H9 (cell line): ENCODE measurements around the gene THEM5. TPM values are rescaled to one million over a fixed set of nuclear protein-coding genes. Genes with fewer than 3 reads are reported as not detected.
A peak's percentile ranks its signal among the peaks of the same experiment; 100 is the strongest.

ENCODE experiments used
- DNase-seq: peaks from one replicate; pipeline ENCODE4 v3.0.0-alpha.2; 2017
- H2AFZ ChIP-seq: one replicate; pipeline ENCODE4 v1.6.1; 2013; ENCODE audit warnings: mild to moderate bottlenecking, low read length, control low read depth, moderate library complexity
- H2AK5ac ChIP-seq: 2 replicates; pipeline ENCODE4 v1.6.1; 2013; ENCODE audit warnings: low read length, control low read depth, mixed read lengths; ENCODE audit not compliant: insufficient read length
- H2BK120ac ChIP-seq: one replicate; pipeline ENCODE4 v1.6.1; 2013; ENCODE audit warnings: low read depth, mild to moderate bottlenecking, low read length, control low read depth, inconsistent platforms; ENCODE audit not compliant: poor library complexity, severe bottlenecking
- H2BK12ac ChIP-seq: 2 replicates; pipeline ENCODE4 v1.6.1; 2013; ENCODE audit warnings: low read length, control low read depth, mixed read lengths, low read depth; ENCODE audit not compliant: insufficient read length
- H2BK15ac ChIP-seq: 2 replicates; pipeline ENCODE4 v1.6.1; 2013; ENCODE audit warnings: low read depth, low read length, control low read depth
- H2BK20ac ChIP-seq: one replicate; pipeline ENCODE4 v1.6.1; 2013; ENCODE audit warnings: low read depth, mild to moderate bottlenecking, low read length, control low read depth, inconsistent platforms; ENCODE audit not compliant: poor library complexity, severe bottlenecking
- H2BK5ac ChIP-seq: 2 replicates; pipeline ENCODE4 v1.6.1; 2013; ENCODE audit warnings: low read length, control low read depth, mixed read lengths; ENCODE audit not compliant: insufficient read length
- H3K14ac ChIP-seq: 2 replicates; pipeline ENCODE4 v1.6.1; 2013; ENCODE audit warnings: low read length, control low read depth; ENCODE audit not compliant: insufficient read depth
- H3K18ac ChIP-seq: 2 replicates; pipeline ENCODE4 v1.6.1; 2013; ENCODE audit warnings: low read depth, mild to moderate bottlenecking, mixed read lengths, low read length, control low read depth; ENCODE audit not compliant: insufficient read length
- H3K23ac ChIP-seq: 2 replicates; pipeline ENCODE4 v1.6.1; 2013; ENCODE audit warnings: low read length, control low read depth, mixed read lengths, low read depth; ENCODE audit not compliant: insufficient read length
- H3K23me2 ChIP-seq: 2 replicates; pipeline ENCODE4 v1.6.1; 2013; ENCODE audit warnings: low read depth, mild to moderate bottlenecking, mixed read lengths, low read length, control low read depth; ENCODE audit not compliant: insufficient read length, poor library complexity, severe bottlenecking
- H3K27ac ChIP-seq: 2 replicates; pipeline ENCODE4 v1.5.1; 2013; ENCODE audit warnings: low read length, control low read depth, mixed read lengths, low read depth; ENCODE audit not compliant: insufficient read length
- H3K27me3 ChIP-seq: 2 replicates; pipeline ENCODE4 v1.6.1; 2013; ENCODE audit warnings: low read length, control low read depth, inconsistent platforms; ENCODE audit not compliant: insufficient read depth
- H3K4ac ChIP-seq: 2 replicates; pipeline ENCODE4 v1.6.1; 2013; ENCODE audit warnings: low read depth, mild to moderate bottlenecking, control low read depth, inconsistent platforms, low read length, moderate library complexity
- H3K4me1 ChIP-seq: 2 replicates; pipeline ENCODE4 v1.6.1; 2013; ENCODE audit warnings: low read length, control low read depth, inconsistent platforms; ENCODE audit not compliant: insufficient read depth
- H3K4me2 ChIP-seq: 2 replicates; pipeline ENCODE4 v1.6.1; 2013; ENCODE audit warnings: low read length, control low read depth, mixed read lengths; ENCODE audit not compliant: insufficient read length, insufficient read depth
- H3K56ac ChIP-seq: 2 replicates; pipeline ENCODE4 v1.6.1; 2013; ENCODE audit warnings: low read depth, mild to moderate bottlenecking, mixed read lengths, low read length, control low read depth; ENCODE audit not compliant: insufficient read length
- H3K79me1 ChIP-seq: 2 replicates; pipeline ENCODE4 v1.6.1; 2013; ENCODE audit warnings: low read depth, mild to moderate bottlenecking, moderate library complexity, low read length, control low read depth, inconsistent platforms; ENCODE audit not compliant: insufficient read depth, poor library complexity, severe bottlenecking
- H3K79me2 ChIP-seq: 2 replicates; pipeline ENCODE4 v1.6.1; 2013; ENCODE audit warnings: low read length, control low read depth, inconsistent platforms; ENCODE audit not compliant: insufficient read depth
- H3K9ac ChIP-seq: 2 replicates; pipeline ENCODE4 v1.6.1; 2013; ENCODE audit warnings: low read length, control low read depth, mixed read lengths; ENCODE audit not compliant: insufficient read length; ENCODE audit errors: extremely low read depth
- H3K9me3 ChIP-seq: one replicate; pipeline ENCODE4 v1.6.1; 2013; ENCODE audit warnings: low read depth, low read length, inconsistent platforms; ENCODE audit not compliant: control insufficient read depth
- H3T11ph ChIP-seq: one replicate; pipeline ENCODE4 v1.6.1; 2013; ENCODE audit warnings: mild to moderate bottlenecking, low read length, control low read depth, inconsistent platforms
- H4K20me1 ChIP-seq: one replicate; pipeline ENCODE4 v1.6.1; 2013; ENCODE audit not compliant: control insufficient read depth, insufficient read length, insufficient read depth
- H4K5ac ChIP-seq: 2 replicates; pipeline ENCODE4 v1.6.1; 2013; ENCODE audit warnings: low read depth, mild to moderate bottlenecking, mixed read lengths, low read length, control low read depth; ENCODE audit not compliant: insufficient read length
- H4K8ac ChIP-seq: replicated peaks from 2 replicates; pipeline ENCODE4 v1.6.1; 2013; ENCODE audit warnings: low read length, control low read depth, mixed read lengths, low read depth; ENCODE audit not compliant: insufficient read length
- H4K91ac ChIP-seq: 2 replicates; pipeline ENCODE4 v1.6.1; 2013; ENCODE audit warnings: low read depth, mild to moderate bottlenecking, moderate library complexity, mixed read lengths, low read length, control low read depth; ENCODE audit not compliant: insufficient read length
- H3K27ac Mint-ChIP-seq, 3 experiments: 2 replicates in 2 of 3; 3 replicates in 1 of 3; pipeline ENCODE4 v1.8.0; 2020 to 2021; ENCODE audit warnings: mixed read lengths in 3 of 3, mild to moderate bottlenecking in 1 of 3, moderate library complexity in 1 of 3
- H3K27me3 Mint-ChIP-seq: 2 replicates; pipeline ENCODE4 v1.8.0; 2021; ENCODE audit warnings: low read depth, mild to moderate bottlenecking, moderate library complexity, mixed read lengths
- H3K36me3 Mint-ChIP-seq, 3 experiments: 2 replicates in 2 of 3; 3 replicates in 1 of 3; pipeline ENCODE4 v1.8.0; 2020 to 2021; ENCODE audit warnings: low read depth in 3 of 3, mixed read lengths in 3 of 3; ENCODE audit not compliant: insufficient read depth in 1 of 3
- H3K4me1 Mint-ChIP-seq, 2 experiments: 2 replicates each; pipeline ENCODE4 v1.8.0; 2020; ENCODE audit warnings: mixed read lengths in 2 of 2
- H3K4me3 Mint-ChIP-seq, 2 experiments: 2 replicates in 1 of 2; 3 replicates in 1 of 2; pipeline ENCODE4 v1.8.0; 2020 to 2021; ENCODE audit warnings: mild to moderate bottlenecking in 2 of 2, mixed read lengths in 2 of 2, moderate library complexity in 1 of 2
- H3K9me3 Mint-ChIP-seq, 2 experiments: 2 replicates in 1 of 2; 3 replicates in 1 of 2; pipeline ENCODE4 v1.8.0; 2020; ENCODE audit warnings: mild to moderate bottlenecking in 2 of 2, mixed read lengths in 2 of 2, moderate library complexity in 1 of 2
- CTCF ChIP-seq: fragments of 200-600 bp; sonication (generic); conservative IDR thresholded peaks from 3 replicates; pipeline ENCODE4 v1.8.0; 2021; ENCODE audit warnings: antibody characterized with exemption, mild to moderate bottlenecking
- WGBS: extraction: QIAGEN DNeasy Blood & Tissue Kit; methylation state at CpG from one replicate; pipeline ENCODE4 v1.1.7; 2013; ENCODE audit warnings: missing lambda C conversion rate, low lambda C conversion rate, mixed read lengths; ENCODE audit not compliant: insufficient read length; ENCODE audit errors: extremely low coverage; 5-methylcytosine and 5-hydroxymethylcytosine counted together
- total RNA-seq: library from RNA; stranded (reverse); gene quantifications from 2 replicates; pipeline ENCODE4 v1.2.1, GENCODE V29; 2021

THEM5 gene
- total RNA-seq, 1 experiment from 2014 or later = not detected

- no peak overlapping the region for H3K27ac Mint-ChIP-seq
- peaks cover 30% of the 10 kb centered on the region for H3K23me2 ChIP-seq
- no peak overlapping the region for H3K56ac ChIP-seq
- no peak overlapping the region for H2BK120ac ChIP-seq
- no peak overlapping the region for H2BK12ac ChIP-seq
- no peak overlapping the region for H4K91ac ChIP-seq
- H4K8ac ChIP-seq = no peak overlapping the region
- H3K4me1 ChIP-seq = peaks cover 2% of the 10 kb centered on the region; the same call in 1 of the 2 replicates
- no peak for TF ChIP-seq CTCF
- H2BK5ac ChIP-seq = no peak overlapping the region
- H2BK20ac ChIP-seq = no peak overlapping the region
- H3K27ac ChIP-seq = no peak overlapping the region
- H3K23ac ChIP-seq = no peak overlapping the region
- peak overlapping the region; percentile 76 to 86 for H3K4me3 Mint-ChIP-seq
- peaks cover 24 to 28% of the 10 kb centered on the region in 2 experiments for H3K4me1 Mint-ChIP-seq
- no CpG with 5 or more reads among the region's 16 CpGs for WGBS
- H2AK5ac ChIP-seq = no peak overlapping the region
- H3K9me3 ChIP-seq = no peaks in the 10 kb centered on the region
- no peak overlapping the region for H2AFZ ChIP-seq
- H3T11ph ChIP-seq = no peak overlapping the region
- peak overlapping the region; percentile 43 for H3K4me2 ChIP-seq
- H3K9ac ChIP-seq = no peak overlapping the region
- peak overlapping the region; percentile 24; the same call in 1 of the 2 replicates for H3K14ac ChIP-seq
- H3K18ac ChIP-seq = no peak overlapping the region
- H3K79me2 ChIP-seq = no peaks in the 10 kb centered on the region
- no peaks in the 10 kb centered on the region; a peak in 1 of 5 replicates for H3K9me3 Mint-ChIP-seq
- H4K5ac ChIP-seq = no peak overlapping the region
- H2BK15ac ChIP-seq = no peak overlapping the region
- no peak for DNase-seq
- H3K36me3 Mint-ChIP-seq = peaks cover 0 to 2% (median 0%) of the 10 kb centered on the region in 3 experiments; a peak in 2 of 7 replicates
- H3K4ac ChIP-seq = no peak overlapping the region
- H4K20me1 ChIP-seq = no peaks in the 10 kb centered on the region
- no peaks in the 10 kb centered on the region for H3K79me1 ChIP-seq
- H3K27me3 ChIP-seq = peaks cover 9% of the 10 kb centered on the region; the same call in 1 of the 2 replicates
- H3K27me3 Mint-ChIP-seq = peaks cover 37% of the 10 kb centered on the region
These were observed 14.5 kb downstream of the THEM5 start for GRCh38 chr1:151839082-151839412.
